Measurements from ENCODE around the gene FCER1G. TPM values are rescaled to one million over a fixed set of nuclear protein-coding genes. Genes with fewer than 3 reads are reported as not detected.

FCER1G gene
- total and polyA plus RNA-seq, 2 of the 4 experiments (the other 2 are of a cell fraction) = 0.44 TPM; not detected in 1

GRCh38 chr1:161219078-161219892 lies 4.2 kb downstream of the FCER1G start:
- no peak overlapping the region for H3K56ac ChIP-seq (ENCODE audit: extremely low read depth, insufficient read depth, low read length)
- H3K4me2 ChIP-seq (ENCODE audit: low read depth, low read length) = no peak overlapping the region
- H4K91ac ChIP-seq (ENCODE audit: insufficient read depth, low read depth, low read length) = no peak overlapping the region
- H3K9ac ChIP-seq (ENCODE audit: low read depth, low read length) = no peak overlapping the region
- no peak overlapping the region for H3K4ac ChIP-seq (ENCODE audit: low read depth, low read length)
- CTCF ChIA-PET = no interaction called here
- no peak overlapping the region for H2AFZ ChIP-seq (replicated peaks; ENCODE audit: low read length, poor library complexity)
- H3K79me1 ChIP-seq (ENCODE audit: low read depth in 1 of 2, low read length in 2 of 2) = no peaks in the 10 kb centered on the region
- in situ Hi-C loops (cut with MboI; ENCODE audit: low sequenced_read_pairs) (loop anchor here (10.0 kb wide), 1 partner anchor 526 kb away; the partner anchor contains the start of gene DUSP12), intact Hi-C loops (cut with micrococcal nuclease) (no loop called here), dilution Hi-C loops (cut with HindIII; ENCODE audit: low sequenced_read_pairs, unreplicated experiment) (no loop called here)
- no peak overlapping the region for H3K23ac ChIP-seq (ENCODE audit: low read depth, low read length)
- H2BK120ac ChIP-seq (ENCODE audit: low read depth, low read length) = no peak overlapping the region
- no TSS peak for BruUV-seq (replicated peaks)
- no peak overlapping the region for H4K8ac ChIP-seq (ENCODE audit: low read depth in 2 of 2, low read length in 2 of 2)
- peak overlapping the region; percentile 47 for H2AK9ac ChIP-seq (replicated peaks; ENCODE audit: low read depth, low read length, poor library complexity)
- H4K5ac ChIP-seq (ENCODE audit: low read depth, low read length) = no peak overlapping the region
- no peak overlapping the region for H2BK5ac ChIP-seq (ENCODE audit: low read depth, low read length, poor library complexity, severe bottlenecking)
- H3K27ac ChIP-seq (ENCODE audit: insufficient read depth, low read length) = no peak overlapping the region
- peaks cover 14% of the 10 kb centered on the region for H3K9me1 ChIP-seq (ENCODE audit: insufficient read depth, low read length)
- no peak overlapping the region for H2BK20ac ChIP-seq (ENCODE audit: low read depth, low read length)
- H4K20me1 ChIP-seq (ENCODE audit: insufficient read depth, low read length) = no peaks in the 10 kb centered on the region
- no peaks in the 10 kb centered on the region for H3K9me3 ChIP-seq (ENCODE audit: control insufficient read depth, insufficient read depth, low read length)
- H3K18ac ChIP-seq (ENCODE audit: low read depth, low read length) = no peak overlapping the region
- 60% methylated on average over 2 of the region's 5 CpGs; no CpG with 5 or more reads in 1 of the 2 experiments for WGBS, 2 experiments (ENCODE audit: extremely low coverage in 2 of 2, insufficient read length in 1 of 2)
- peaks cover 7% of the 10 kb centered on the region; the same call in 1 of the 2 replicates for H3K36me3 ChIP-seq (ENCODE audit: control insufficient read depth, insufficient read depth, low read length)
- TF ChIP-seq SMC3 (IDR thresholded peaks at IDR 0.05; ENCODE audit: low read depth, low read length) = no peak
- no peak for TF ChIP-seq RAD21 (IDR thresholded peaks at IDR 0.05; ENCODE audit: low read length)
- no peak for TF ChIP-seq RFX5 (IDR thresholded peaks at IDR 0.05; ENCODE audit: low read depth, low read length)
- TF ChIP-seq BHLHE40 (IDR thresholded peaks at IDR 0.05; ENCODE audit: low read depth, low read length) = no peak
- no peak for TF ChIP-seq CTCF (conservative IDR thresholded peaks at IDR 0.05; ENCODE audit: low read depth, low read length)
- TF ChIP-seq MAZ (IDR thresholded peaks at IDR 0.05; ENCODE audit: borderline replicate concordance, low read depth, low read length) = no peak
- no peak for TF ChIP-seq USF2 (IDR thresholded peaks at IDR 0.05; ENCODE audit: low read depth, low read length)
- TF ChIP-seq CHD1 (IDR thresholded peaks at IDR 0.05; ENCODE audit: low read depth, low read length) = no peak
- no peak for TF ChIP-seq MAFK (IDR thresholded peaks at IDR 0.05; ENCODE audit: low read depth, low read length)
- no peak for TF ChIP-seq ELK1 (IDR thresholded peaks at IDR 0.05; ENCODE audit: borderline replicate concordance, low read depth, low read length)
- TF ChIP-seq MXI1 (IDR thresholded peaks at IDR 0.05; ENCODE audit: borderline replicate concordance, low read depth, low read length) = no peak
- DNase-seq (no peak), ATAC-seq (ENCODE audit: low read depth) (no peak)
- no peak overlapping the region for H2BK15ac ChIP-seq (ENCODE audit: low read depth, low read length)
- no peak overlapping the region for H3K14ac ChIP-seq (replicated peaks; ENCODE audit: low read depth, low read length)
- no peak overlapping the region for H3K4me3 ChIP-seq (ENCODE audit: insufficient read depth, low read depth, low read length)
- H2AK5ac ChIP-seq (ENCODE audit: low read depth, low read length) = no peak overlapping the region
- POLR2A ChIA-PET (ENCODE audit: unreplicated experiment) = no interaction called here
- no peaks in the 10 kb centered on the region; the same call in 1 of the 2 replicates for H3K27me3 ChIP-seq (ENCODE audit: control insufficient read depth, insufficient read depth, low read length)
- peaks cover 11% of the 10 kb centered on the region for H3K4me1 ChIP-seq (ENCODE audit: control insufficient read depth, insufficient read depth, low read length)

Measured in IMR-90 (cell line).